HFFc6 (cell line): ENCODE measurements around the gene TCP11. TPM values are rescaled to one million over a fixed set of nuclear protein-coding genes. Genes with fewer than 3 reads are reported as not detected.

Experiments used
- DNase-seq: peaks from one replicate; pipeline ENCODE4 v3.0.0-alpha.2; 2018
- H3K27ac Mint-ChIP-seq: 2 replicates; pipeline ENCODE4 v1.8.0; 2020; ENCODE audit warnings: mild to moderate bottlenecking, mixed read lengths
- H3K27me3 Mint-ChIP-seq: 2 replicates; pipeline ENCODE4 v1.8.0; 2021; ENCODE audit warnings: mild to moderate bottlenecking, moderate library complexity, mixed read lengths; ENCODE audit not compliant: insufficient read depth
- H3K36me3 Mint-ChIP-seq: 2 replicates; pipeline ENCODE4 v1.8.0; 2021; ENCODE audit warnings: low read depth, mixed read lengths
- H3K4me1 Mint-ChIP-seq: 2 replicates; pipeline ENCODE4 v1.8.0; 2020; ENCODE audit warnings: low read depth, mixed read lengths
- H3K4me3 Mint-ChIP-seq: 2 replicates; pipeline ENCODE4 v1.8.0; 2020; ENCODE audit warnings: mild to moderate bottlenecking, moderate library complexity, mixed read lengths
- H3K9me3 Mint-ChIP-seq: 2 replicates; pipeline ENCODE4 v1.8.0; 2020; ENCODE audit warnings: mild to moderate bottlenecking, mixed read lengths
- total RNA-seq, 6 experiments: library from RNA; stranded (reverse); fragmentation: NEBNext Ultra II Directional; extraction: Animal tissue kit (Norgen Biotek cat#: 25700); gene quantifications; 2 replicates in 1 of 6; 3 replicates in 5 of 6; pipeline ENCODE4 v1.2.3, GENCODE V29; 2021
- TF ChIP-seq, protein P1 (sequence below): fragments of 200-600 bp; sonication (generic); IDR thresholded peaks from 2 replicates; pipeline ENCODE4 v1.5.0; 2021; ENCODE audit warnings: antibody characterized with exemption, mild to moderate bottlenecking

The TCP11 gene
- total RNA-seq, 6 experiments from 2014 or later, result 0.31 to 0.70 (median 0.37) TPM

DNA sequence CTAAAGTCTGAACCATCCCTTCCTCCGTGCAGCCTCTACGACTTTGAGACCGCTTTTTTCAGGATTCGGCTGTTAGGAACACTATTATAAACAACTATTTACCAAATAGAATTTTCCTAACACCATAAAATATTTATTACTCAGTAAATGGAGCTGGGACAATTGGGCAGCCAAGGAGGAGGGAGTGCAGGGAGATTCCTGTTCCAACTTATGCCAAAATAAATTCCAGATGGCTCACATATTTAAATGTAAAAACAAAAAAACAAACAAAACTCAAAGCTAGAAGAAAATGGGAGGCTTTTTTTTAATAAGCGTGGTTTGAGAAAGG, 48.1 kb downstream of the TCP11 start:
- no peaks in the 10 kb centered on the region for H3K9me3 Mint-ChIP-seq
- peaks cover 5% of the 10 kb centered on the region; the same call in 1 of the 2 replicates for H3K36me3 Mint-ChIP-seq
- DNase-seq, result peak; percentile 15
- H3K27ac Mint-ChIP-seq, result peak overlapping the region; percentile 87
- H3K27me3 Mint-ChIP-seq, result peaks cover 2% of the 10 kb centered on the region; the same call in 1 of the 2 replicates
- TF ChIP-seq, protein P1, sequence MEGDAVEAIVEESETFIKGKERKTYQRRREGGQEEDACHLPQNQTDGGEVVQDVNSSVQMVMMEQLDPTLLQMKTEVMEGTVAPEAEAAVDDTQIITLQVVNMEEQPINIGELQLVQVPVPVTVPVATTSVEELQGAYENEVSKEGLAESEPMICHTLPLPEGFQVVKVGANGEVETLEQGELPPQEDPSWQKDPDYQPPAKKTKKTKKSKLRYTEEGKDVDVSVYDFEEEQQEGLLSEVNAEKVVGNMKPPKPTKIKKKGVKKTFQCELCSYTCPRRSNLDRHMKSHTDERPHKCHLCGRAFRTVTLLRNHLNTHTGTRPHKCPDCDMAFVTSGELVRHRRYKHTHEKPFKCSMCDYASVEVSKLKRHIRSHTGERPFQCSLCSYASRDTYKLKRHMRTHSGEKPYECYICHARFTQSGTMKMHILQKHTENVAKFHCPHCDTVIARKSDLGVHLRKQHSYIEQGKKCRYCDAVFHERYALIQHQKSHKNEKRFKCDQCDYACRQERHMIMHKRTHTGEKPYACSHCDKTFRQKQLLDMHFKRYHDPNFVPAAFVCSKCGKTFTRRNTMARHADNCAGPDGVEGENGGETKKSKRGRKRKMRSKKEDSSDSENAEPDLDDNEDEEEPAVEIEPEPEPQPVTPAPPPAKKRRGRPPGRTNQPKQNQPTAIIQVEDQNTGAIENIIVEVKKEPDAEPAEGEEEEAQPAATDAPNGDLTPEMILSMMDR, result no peak
- H3K4me1 Mint-ChIP-seq, result peaks cover 93% of the 10 kb centered on the region
- H3K4me3 Mint-ChIP-seq, result peak overlapping the region; percentile 58; the same call in 1 of the 2 replicates

DNA sequence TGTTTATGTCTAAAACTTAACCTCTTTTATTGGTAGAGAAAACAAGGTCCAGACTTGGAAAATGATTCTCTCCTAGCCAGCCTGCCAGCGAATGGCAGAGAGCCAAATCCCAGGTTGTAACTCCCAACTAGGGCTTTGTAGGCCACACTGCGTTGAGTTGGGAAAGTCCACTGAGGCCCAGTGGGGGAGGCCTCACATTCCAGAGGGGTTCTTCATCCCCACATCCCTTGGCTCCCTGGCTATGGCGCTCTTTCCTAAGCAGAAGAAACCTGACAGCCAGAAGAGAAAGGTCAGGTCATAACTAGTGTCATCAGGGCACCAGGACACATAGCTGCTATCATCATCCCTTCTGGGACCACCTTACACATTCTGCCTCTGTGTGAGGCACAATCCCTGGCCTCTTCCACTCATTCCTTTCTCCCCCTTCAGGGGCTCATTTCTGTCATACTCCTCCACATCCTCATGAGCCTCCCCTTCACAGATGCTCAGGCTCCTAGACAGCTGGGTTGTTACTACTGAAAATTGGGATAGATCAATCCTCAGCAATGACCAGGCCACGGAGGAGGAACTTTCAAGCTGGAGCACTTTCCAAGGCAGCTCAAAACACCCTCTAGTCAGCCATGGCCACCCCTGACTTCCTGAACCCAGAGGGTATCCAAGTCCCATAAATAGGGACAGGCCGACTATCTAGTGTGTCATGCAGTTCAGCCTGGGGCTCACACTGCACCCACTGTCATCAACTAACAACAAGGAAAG, 48.6 kb downstream of the TCP11 start:
- peak overlapping the region; percentile 87 for H3K27ac Mint-ChIP-seq

DNA sequence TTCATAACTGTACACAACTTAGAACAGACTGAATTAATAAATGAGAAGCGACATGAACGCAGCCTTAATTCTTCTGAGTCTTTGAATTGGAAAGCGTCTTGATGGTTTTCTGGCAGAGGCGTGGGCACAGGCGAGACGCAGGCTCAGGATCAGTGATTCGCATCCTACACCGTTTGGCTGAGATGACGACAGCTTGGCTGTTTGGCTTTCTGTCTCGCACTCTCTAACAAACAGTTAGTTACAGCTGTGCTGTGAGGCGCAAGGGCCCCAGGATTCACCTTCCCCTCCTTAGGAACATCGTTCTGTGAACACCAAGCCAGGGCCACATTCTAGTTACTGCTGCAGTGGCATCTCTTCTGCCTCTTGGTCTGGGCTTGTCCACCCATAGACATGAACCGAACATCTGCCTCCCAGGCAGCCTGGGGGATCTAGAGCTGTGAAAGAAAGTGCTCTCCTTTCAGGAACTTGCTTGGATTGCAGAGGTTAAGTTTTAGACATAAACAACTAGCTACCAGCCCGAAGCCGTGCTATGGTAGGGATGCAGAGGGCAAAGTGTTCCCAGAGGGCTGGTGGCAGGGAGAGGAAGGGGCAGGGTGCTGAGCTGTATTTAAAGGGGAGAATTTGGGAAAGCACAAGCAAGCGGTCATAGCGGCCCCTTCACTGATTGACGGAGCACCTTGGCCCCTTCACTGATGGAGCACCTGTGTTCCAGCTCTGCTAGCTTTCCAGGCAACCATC, 49.6 kb downstream of the TCP11 start:
- TF ChIP-seq, protein P1, result no peak
- Mint-ChIP-seq H3K27me3 (peaks cover 2% of the 10 kb centered on the region; the same call in 1 of the 2 replicates), H3K9me3 (no peaks in the 10 kb centered on the region), H3K4me3 (peak overlapping the region; percentile 0; the same call in 1 of the 2 replicates), H3K4me1 (peaks cover 80% of the 10 kb centered on the region), H3K27ac (peak overlapping the region; percentile 50), H3K36me3 (peaks cover 5% of the 10 kb centered on the region; the same call in 1 of the 2 replicates)
- no peak for DNase-seq

More for the DNA sequence above, 48.6 kb downstream of the TCP11 start:
- Mint-ChIP-seq H3K4me1 (peaks cover 90% of the 10 kb centered on the region), H3K27me3 (peaks cover 2% of the 10 kb centered on the region; the same call in 1 of the 2 replicates), H3K4me3 (peak overlapping the region; percentile 58), H3K36me3 (peaks cover 5% of the 10 kb centered on the region; the same call in 1 of the 2 replicates), H3K9me3 (no peaks in the 10 kb centered on the region)
- TF ChIP-seq, protein P1, result no peak
- peak; percentile 48 for DNase-seq

DNA sequence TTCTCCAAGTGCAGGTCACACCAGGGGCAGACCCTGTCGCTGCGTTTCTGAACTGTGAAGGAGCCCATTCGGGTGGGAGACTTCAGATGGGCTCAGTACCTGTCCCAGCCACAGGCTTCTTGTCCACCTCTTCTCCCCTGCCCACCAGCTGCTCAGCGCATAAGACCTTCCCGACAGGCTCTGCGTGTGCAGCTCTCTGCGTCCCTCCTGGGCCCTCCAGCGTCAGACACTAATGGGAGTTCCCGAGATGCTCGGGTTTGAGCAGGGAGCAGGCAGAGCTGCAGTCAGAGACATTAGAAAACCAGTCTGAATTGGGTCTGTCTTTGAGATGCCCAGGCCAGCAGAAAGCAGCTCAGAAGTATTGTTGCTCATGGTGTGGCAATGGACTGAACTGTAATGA, 50.4 kb downstream of the TCP11 start:
- DNase-seq, result no peak
- Mint-ChIP-seq H3K36me3 (peaks cover 5% of the 10 kb centered on the region; the same call in 1 of the 2 replicates), H3K9me3 (no peaks in the 10 kb centered on the region), H3K4me3 (no peak overlapping the region), H3K4me1 (peaks cover 72% of the 10 kb centered on the region), H3K27ac (no peak overlapping the region), H3K27me3 (peaks cover 2% of the 10 kb centered on the region; the same call in 1 of the 2 replicates)
- TF ChIP-seq, protein P1, result no peak

DNA sequence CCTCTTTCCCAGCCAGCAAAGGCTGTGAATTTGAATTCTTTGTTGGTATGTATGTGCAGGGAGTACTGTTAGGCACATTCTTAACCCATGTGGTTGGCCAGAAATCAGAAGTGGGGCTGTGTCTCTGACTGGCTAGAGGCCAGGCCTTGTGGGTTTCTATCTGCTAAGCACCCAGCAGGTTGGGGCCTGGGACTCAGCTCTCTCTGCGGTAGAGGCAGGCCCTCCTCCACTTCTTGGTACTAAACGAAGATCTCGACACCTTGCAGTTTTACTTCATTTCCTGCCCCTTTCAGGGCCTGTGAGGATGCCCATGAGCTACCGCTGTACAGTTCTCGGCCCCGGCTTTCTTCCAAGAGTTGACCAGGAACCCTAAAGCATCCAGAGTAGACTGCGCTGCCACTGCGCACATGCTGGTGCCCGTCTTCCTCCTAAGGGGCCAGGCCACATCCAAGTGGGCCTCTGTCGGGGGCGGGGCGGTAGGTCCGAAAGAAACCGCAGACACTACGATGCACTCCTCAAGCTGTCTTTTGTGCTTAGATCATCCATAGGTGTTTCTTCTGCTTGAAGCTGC, 51.1 kb downstream of the TCP11 start:
- H3K4me3 Mint-ChIP-seq, result no peak overlapping the region
- H3K9me3 Mint-ChIP-seq, result no peaks in the 10 kb centered on the region
- TF ChIP-seq, protein P1, result no peak
- peak; percentile 69 for DNase-seq
- peaks cover 2% of the 10 kb centered on the region; the same call in 1 of the 2 replicates for H3K27me3 Mint-ChIP-seq
- peak overlapping the region; percentile 72; the same call in 1 of the 2 replicates for H3K27ac Mint-ChIP-seq
- peaks cover 65% of the 10 kb centered on the region for H3K4me1 Mint-ChIP-seq
- peaks cover 5% of the 10 kb centered on the region; the same call in 1 of the 2 replicates for H3K36me3 Mint-ChIP-seq
